T-helper 2 cell treated with Interferon-gamma antibody and Interleukin-4, amounts not matched to agents 5 μg/mL and 100 μg/mL, for 36 hours (primary cell): ENCODE measurements around the gene PTK6.

Experiments used
- DNase-seq: peaks from one replicate; pipeline ENCODE4 v3.0.0; 2021; ENCODE audit warnings: low spot score
- H3K27ac Mint-ChIP-seq: one replicate; pipeline ENCODE4 v1.8.0; 2021; ENCODE audit warnings: mild to moderate bottlenecking, mixed read lengths
- H3K27me3 Mint-ChIP-seq: one replicate; pipeline ENCODE4 v1.8.0; 2021; ENCODE audit warnings: low read depth, mixed read lengths
- H3K36me3 Mint-ChIP-seq: one replicate; pipeline ENCODE4 v1.8.0; 2021; ENCODE audit warnings: low read depth, mixed read lengths
- H3K4me1 Mint-ChIP-seq: one replicate; pipeline ENCODE4 v1.8.0; 2021; ENCODE audit warnings: low read depth, mixed read lengths
- H3K4me3 Mint-ChIP-seq: one replicate; pipeline ENCODE4 v1.8.0; 2022; ENCODE audit warnings: mild to moderate bottlenecking, moderate library complexity, mixed read lengths
- H3K9me3 Mint-ChIP-seq: one replicate; pipeline ENCODE4 v1.8.0; 2021; ENCODE audit warnings: mixed read lengths

The PTK6 gene

DNA sequence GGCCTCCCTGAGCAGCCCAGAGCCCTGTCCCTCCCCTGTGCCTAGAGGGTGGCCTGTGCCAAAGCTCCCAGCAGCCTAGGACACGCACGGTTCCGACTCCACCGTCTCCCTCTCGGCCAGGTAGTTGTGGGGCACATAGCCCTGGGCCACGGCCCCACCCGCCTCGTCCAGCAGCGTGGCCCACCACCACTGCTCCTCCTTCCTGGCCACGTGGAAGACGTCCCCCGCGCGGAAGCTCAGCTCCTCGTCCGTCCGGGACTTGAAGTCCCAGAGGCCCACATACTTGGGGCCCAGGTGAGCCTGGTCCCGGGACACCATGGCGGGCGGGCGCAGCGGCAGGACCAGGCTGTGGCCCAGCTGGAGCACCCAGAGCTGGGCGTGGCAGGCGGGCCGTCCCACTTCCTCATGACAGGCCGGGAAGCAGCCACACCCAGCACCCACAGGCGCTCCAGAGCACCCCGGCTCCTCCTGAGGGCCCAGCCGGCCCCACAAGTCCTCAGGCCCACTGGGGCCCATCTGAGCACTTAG, at the start of gene PTK6:
Gene PTK6 (minus strand): TSS at position 380 of the 528 bp plus-strand sequence. CDS start 62 bp downstream, at position 318.
- Mint-ChIP-seq H3K27ac (peak within 1 kb of the TSS; percentile 92), H3K27me3 (no peaks in the 10 kb centered on the region), H3K4me1 (peaks cover 6% of the 10 kb centered on the region), H3K9me3 (no peaks in the 10 kb centered on the region), H3K4me3 (peak within 1 kb of the TSS; percentile 77), H3K36me3 (no peaks in the 10 kb centered on the region)
- DNase-seq: no peak

DNA sequence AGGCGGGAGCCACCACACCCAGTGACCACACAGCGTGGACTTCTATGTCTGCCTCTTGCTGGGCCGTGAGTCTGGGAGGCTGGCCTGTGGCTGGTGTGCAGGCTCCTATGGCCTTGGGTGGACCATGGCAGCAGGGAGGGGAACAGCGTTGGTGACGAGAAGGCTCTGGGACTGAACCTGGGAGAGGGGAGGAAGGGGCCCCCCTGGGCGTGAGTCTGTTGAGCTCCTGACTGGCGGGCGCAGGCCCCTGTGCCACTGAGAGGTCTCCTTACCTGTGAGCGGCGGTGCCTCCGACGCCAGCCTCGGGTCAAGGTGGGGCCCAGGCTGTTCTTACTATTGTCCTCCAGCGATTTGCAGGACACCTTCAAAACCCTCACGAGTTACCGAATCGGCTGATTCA, 49.6 kb upstream of the PTK6 start:
- Mint-ChIP-seq H3K4me3 (no peak overlapping the region), H3K9me3 (no peaks in the 10 kb centered on the region)

DNA sequence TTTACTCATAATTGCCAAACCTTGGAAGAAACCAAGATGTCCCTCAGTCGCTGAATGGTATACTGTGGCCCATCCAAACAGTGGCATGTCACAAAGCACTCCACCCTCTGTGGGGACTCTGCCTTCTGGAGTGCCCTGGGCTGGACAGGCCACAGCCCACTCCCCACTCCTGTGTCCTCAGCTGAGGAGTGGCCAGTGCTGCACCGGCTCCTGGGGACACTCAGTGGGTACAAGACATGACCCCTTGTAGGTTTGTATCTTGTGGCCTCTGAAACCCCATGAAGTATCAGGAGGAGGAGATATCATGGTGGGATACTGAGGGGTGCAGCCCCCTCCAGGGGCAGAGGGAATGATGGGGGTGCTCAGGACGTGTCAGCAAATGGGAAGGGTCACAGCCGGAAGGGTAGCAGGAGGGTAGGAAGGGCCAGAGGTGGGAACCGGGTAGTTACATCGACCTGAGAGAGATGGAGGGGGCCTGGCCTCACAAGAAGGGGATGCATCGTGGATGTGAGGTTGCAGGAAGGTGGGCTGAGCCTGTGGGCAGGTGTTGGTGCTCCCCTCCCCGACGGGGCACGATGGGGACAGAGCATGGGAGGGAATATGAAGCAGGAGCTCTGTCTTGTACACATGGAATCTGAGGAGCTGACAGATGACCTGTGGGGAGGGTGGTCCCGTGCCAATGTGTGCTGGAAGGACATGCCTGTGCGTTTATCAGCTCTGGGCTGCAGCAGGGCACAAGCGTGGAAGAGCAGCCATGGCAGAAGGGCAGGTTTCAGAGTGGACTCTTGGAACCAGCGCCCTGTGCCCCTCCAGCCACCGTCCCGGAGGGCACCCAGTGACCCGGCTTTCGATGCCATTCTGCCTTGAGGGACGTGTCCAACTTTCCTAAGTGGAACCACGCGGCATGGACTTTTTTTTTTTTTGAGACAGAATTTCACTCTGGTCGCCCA, 48.7 kb upstream of the PTK6 start:
- peaks cover 13% of the 10 kb centered on the region for H3K36me3 Mint-ChIP-seq
- no peak for DNase-seq
- H3K27ac Mint-ChIP-seq: no peak overlapping the region
- H3K27me3 Mint-ChIP-seq: peaks cover 6% of the 10 kb centered on the region
- no peaks in the 10 kb centered on the region for H3K9me3 Mint-ChIP-seq
- H3K4me3 Mint-ChIP-seq: no peak overlapping the region
- H3K4me1 Mint-ChIP-seq: peaks cover 4% of the 10 kb centered on the region

More for the DNA sequence above, 49.6 kb upstream of the PTK6 start:
- no peak for DNase-seq
- Mint-ChIP-seq H3K27me3 (peaks cover 6% of the 10 kb centered on the region), H3K27ac (no peak overlapping the region), H3K4me1 (peaks cover 3% of the 10 kb centered on the region), H3K36me3 (peaks cover 16% of the 10 kb centered on the region)

DNA sequence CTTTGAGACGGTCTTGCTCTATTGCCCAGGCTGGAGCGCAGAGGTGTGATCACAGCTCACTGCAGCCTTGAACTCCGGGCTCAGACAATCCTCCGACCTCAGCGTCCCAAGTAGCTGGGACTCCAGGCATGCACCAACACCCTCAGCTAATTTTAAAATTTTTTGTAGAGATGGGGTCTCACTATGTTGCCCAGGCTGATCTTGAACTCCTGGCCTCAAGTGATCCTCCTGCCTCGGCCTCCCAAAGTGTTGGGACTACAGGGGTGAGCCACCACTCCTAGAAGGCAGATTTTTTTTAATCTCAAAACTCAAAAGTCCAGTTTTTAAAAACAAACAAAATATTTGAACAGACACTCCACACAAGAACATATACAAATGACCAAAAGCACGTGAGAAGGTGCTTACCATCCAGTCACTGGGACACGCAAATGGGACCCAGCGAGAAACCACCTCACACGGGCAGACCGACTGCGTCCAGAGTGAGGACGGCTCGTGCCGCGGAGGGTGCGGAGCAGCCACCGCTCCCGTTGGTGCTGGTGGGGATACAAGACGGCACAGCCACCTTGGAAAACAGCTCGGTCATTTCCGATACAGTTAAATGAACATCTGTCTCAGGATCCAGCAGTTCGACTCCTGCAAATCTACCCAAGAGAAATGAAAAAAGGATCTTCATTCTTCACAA, 45.3 kb upstream of the PTK6 start:
- no peaks in the 10 kb centered on the region for H3K36me3 Mint-ChIP-seq
- no peak overlapping the region for H3K4me3 Mint-ChIP-seq
- H3K27ac Mint-ChIP-seq: no peak overlapping the region
- no peak for DNase-seq
- peaks cover 1% of the 10 kb centered on the region for H3K4me1 Mint-ChIP-seq
- H3K9me3 Mint-ChIP-seq: no peaks in the 10 kb centered on the region
- H3K27me3 Mint-ChIP-seq: peaks cover 25% of the 10 kb centered on the region

DNA sequence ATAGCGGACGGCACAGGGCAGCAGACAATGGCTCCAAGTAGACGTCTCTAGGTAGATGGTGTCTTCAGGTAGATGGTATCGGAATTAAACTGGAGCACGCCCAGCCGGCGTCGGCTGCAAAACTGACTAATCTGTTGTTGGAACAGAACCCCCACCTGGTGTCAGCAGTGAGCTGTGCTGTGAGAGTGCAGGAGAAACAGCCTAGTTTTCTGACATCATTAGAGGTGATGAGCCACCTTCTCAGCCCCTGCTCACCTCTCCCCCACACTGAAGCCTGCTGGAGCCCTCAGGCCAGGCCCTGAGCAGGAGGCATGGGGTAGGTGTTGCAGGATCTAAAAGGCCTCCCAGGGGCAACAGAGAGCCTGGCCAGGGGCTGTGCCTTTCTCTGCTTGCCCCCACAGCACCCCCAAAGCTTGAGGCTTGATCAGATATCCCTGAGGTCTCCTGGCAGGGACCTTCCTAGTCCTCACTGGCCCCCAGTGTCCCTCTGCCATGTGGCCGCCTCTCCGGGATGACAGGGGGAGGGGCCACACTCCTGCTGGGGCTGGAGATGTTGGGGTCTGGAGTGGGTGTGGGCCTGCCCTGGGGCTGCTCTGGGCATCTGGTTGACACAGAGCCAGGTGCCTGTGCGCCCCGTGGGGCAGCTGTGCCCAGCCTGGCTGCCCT, 43.8 kb upstream of the PTK6 start:
- Mint-ChIP-seq H3K36me3 (no peaks in the 10 kb centered on the region), H3K4me1 (peaks cover 3% of the 10 kb centered on the region), H3K27ac (no peak overlapping the region), H3K9me3 (no peaks in the 10 kb centered on the region), H3K4me3 (no peak overlapping the region), H3K27me3 (peaks cover 35% of the 10 kb centered on the region)
- DNase-seq: peak; percentile 30

DNA sequence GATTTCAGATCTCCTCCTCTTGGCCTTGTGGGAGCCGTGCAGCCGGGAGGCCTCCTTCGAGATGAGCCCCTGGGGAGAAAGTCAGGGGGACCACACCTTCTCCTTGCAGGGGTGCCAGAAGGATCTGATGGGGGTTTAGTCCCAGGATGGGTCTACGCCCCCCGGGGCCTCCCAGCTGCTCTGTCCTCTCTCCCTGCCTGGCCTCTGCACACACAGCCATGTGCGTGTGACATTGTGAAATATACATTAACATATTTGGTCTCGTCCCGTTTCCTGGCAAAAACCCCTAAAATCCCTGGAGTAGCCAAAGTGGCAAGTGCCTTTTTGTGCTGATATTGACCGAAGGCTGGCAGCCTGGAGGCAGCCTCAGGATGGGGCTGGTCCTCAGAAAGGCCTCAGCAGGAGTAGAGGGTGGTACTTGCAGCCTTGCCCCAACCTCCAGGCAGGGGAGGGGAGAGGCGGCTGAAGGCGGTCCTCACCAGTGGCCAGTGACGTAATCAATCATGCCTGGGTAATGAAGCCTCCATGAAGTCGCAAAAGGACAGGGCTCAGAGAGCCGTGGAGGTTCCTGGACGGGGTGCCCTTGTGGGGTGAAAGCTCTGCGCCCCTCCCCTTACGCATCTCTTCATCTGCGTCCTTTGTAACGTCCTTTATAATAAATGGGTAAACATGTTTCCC, 42.0 kb upstream of the PTK6 start:
- H3K4me3 Mint-ChIP-seq: no peak overlapping the region
- no peaks in the 10 kb centered on the region for H3K36me3 Mint-ChIP-seq
- peaks cover 3% of the 10 kb centered on the region for H3K4me1 Mint-ChIP-seq
- H3K27ac Mint-ChIP-seq: no peak overlapping the region
- DNase-seq: no peak
- peaks cover 41% of the 10 kb centered on the region for H3K27me3 Mint-ChIP-seq
- H3K9me3 Mint-ChIP-seq: no peaks in the 10 kb centered on the region

DNA sequence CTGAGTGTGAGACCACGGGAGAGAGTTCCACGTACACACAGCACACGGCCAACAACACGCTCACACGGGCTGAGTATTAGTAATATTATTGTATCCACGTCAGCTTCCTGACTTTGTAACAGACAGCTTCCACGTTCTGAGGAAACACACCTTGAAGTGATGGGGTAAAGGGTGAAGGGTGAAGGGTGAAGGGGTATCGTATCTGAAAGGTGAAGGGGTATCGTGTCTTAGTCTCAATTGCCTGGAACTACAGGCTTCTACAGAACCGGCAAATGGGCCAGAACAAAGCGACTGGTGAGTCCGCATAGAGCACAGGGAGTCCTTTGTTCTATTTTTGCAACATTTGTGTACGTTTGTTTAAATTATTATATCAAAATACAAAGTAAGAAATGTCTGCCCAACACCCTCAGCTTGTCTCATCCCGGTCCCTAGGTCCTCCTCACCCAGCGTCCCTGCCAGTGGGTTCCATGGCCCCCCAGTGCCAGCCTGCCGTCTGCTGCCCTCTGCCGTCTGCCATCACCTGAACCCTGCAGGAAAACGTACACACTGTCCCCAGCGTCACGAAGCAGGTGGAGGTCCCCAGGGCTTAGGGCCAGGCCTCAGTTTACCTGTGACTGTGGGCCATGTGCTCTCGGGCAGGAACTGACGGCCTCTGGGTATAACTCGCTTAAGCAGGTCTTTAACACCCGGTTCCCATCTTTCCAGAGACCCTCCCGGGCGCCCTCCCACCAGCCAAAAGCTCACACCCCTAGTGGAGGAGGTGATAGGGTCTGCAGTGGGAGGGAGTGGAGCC, 41.2 kb upstream of the PTK6 start:
- peaks cover 3% of the 10 kb centered on the region for H3K4me1 Mint-ChIP-seq

DNA sequence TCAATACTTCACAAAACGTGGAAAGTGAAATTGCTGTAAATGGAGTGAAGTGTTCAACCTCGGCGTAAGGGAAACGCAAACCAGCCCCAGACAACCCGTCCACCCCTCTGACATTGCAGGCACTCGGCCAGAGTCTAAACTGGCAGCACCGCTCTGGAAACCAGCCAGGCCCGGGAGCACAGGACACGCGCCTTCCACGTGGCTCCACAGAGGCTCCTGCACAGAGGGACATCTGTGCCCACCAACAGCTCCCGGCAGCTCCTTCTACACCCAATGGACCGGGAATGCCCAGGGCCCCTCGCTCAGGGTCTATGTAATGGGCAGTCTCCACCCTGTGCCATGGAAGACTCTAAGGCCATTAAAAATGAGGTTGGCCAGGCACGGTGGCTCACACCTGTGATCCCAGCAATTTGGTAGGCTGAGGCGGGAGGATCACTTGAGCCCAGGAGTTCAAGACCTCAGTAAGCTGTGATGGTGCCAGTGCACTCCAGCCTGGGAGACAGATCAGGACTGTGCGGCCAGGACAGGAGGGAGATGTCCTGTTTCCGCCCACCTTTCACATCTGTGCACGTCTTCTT, 40.2 kb upstream of the PTK6 start:
- no peaks in the 10 kb centered on the region for H3K36me3 Mint-ChIP-seq
- no peak overlapping the region for H3K27ac Mint-ChIP-seq
- no peak for DNase-seq
- peaks cover 35% of the 10 kb centered on the region for H3K27me3 Mint-ChIP-seq
- no peaks in the 10 kb centered on the region for H3K9me3 Mint-ChIP-seq
- H3K4me1 Mint-ChIP-seq: peaks cover 3% of the 10 kb centered on the region
- H3K4me3 Mint-ChIP-seq: no peak overlapping the region

More for the DNA sequence above, 41.2 kb upstream of the PTK6 start:
- no peak for DNase-seq
- no peaks in the 10 kb centered on the region for H3K36me3 Mint-ChIP-seq
- no peaks in the 10 kb centered on the region for H3K9me3 Mint-ChIP-seq
- no peak overlapping the region for H3K27ac Mint-ChIP-seq
- peaks cover 41% of the 10 kb centered on the region for H3K27me3 Mint-ChIP-seq
- H3K4me3 Mint-ChIP-seq: no peak overlapping the region

DNA sequence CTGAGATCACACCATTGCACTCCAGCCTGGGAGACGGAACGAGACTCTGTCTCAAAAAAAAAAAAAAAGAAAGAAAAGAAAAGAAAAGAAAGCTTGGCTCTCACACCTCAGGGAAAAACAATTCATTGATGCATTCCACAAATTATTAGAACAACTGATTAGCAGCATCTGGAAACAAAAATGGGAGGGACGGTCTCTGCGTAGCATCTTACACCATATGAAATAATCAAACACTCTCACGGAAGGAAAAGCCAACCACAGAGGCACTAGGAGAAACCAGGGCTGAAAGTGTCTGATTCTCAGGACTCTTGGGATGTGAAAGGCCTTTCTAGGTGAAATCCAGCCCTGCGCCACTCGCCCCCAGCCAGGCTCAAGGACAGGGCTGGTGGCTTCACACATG, 39.1 kb upstream of the PTK6 start:
- no peaks in the 10 kb centered on the region for H3K36me3 Mint-ChIP-seq
- H3K27ac Mint-ChIP-seq: no peak overlapping the region
- no peak overlapping the region for H3K4me3 Mint-ChIP-seq
- H3K9me3 Mint-ChIP-seq: no peaks in the 10 kb centered on the region
- H3K4me1 Mint-ChIP-seq: peaks cover 3% of the 10 kb centered on the region
- DNase-seq: no peak
- H3K27me3 Mint-ChIP-seq: peaks cover 35% of the 10 kb centered on the region

DNA sequence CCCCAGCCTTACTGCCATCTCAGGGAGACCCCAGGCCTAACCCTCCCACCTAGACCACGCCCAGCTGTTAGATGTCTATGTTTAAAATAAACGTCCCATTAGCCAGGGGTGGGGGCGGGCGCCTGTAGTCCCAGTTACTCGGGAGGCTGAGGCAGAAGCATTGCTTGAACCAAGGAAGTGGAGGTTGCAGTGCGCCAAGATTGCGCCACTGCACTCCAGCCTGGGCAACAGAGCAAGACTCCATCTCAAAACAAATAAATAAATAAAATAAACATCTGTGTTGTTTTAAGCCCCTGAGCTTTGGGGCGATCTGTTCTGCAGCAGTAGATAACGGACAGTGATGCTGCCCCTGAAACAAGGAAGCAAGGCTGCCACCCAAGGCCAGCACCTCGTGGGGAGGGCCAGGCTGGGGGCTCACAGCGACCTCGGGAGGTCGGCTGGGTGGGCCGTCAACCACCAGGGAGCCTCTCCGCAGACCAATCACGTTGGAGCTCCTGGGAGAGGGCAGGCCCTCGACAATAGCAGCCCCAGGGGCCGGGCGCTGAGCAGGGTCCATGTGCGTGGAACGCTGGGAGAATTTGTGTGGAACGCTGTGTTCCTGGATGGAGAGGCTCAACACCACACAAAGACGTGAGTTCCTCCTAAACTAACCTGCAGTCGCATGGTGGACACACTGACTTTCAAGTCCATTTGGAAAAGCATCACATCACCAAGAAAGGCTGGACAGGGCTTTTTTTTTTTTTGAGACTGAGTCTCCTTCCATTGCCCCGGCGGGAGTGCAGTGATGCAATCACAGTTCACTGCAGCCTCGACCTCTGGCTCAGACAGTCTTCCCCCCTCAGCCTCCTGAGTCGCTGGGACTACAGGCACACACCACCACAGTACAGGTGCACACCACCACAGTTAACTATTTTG, 37.9 kb upstream of the PTK6 start:
- no peaks in the 10 kb centered on the region for H3K9me3 Mint-ChIP-seq
- H3K4me1 Mint-ChIP-seq: peaks cover 2% of the 10 kb centered on the region
- DNase-seq: no peak
- no peak overlapping the region for H3K27ac Mint-ChIP-seq
- peaks cover 30% of the 10 kb centered on the region for H3K27me3 Mint-ChIP-seq
- peak overlapping the region; percentile 57 for H3K4me3 Mint-ChIP-seq
- no peaks in the 10 kb centered on the region for H3K36me3 Mint-ChIP-seq

DNA sequence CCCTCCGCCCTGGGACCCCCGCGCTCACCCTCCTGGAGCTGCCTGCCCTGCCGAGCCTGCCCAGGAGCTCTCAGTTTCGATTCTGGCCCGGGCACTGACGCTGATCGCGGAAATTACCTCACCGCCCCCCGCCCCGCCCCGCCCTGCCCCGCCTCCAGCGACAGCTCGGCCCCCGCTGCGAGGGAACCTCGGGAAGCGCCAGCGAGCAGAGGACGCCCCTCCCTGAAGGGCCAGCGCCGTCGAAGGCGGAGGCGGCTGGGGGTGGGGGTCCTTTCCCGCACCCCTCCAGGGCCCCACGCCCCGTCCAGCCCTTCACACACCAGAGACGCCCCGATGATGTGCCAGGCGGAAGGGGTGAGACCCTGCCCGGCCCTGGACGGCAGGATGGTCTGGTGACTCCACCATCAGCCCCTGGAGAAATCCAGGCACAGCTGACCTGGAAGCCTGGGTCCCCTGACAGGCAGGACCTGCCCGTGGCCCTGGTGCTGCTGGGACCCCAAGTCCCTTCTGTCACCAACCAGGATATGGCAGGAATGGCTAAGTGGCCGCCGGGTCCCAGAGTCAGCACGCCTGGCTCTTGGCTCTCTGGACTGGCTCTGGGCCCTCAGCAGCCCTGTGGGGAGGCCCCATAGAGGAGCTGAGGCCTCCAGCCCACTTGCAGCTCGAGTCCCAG, 37.1 kb upstream of the PTK6 start, which contains the start of gene HELZ2:
Gene HELZ2 (minus strand): TSS at position 84 of the 673 bp plus-strand sequence. CDS start 1,854 bp downstream, outside the sequence.
- Mint-ChIP-seq H3K36me3 (no peaks in the 10 kb centered on the region), H3K4me1 (peaks cover 2% of the 10 kb centered on the region), H3K4me3 (peak within 1 kb of the TSS; percentile 85), H3K9me3 (no peaks in the 10 kb centered on the region), H3K27ac (peak within 1 kb of the TSS; percentile 84), H3K27me3 (peaks cover 23% of the 10 kb centered on the region)
- peak; percentile 51 for DNase-seq
